Prostate gland (tissue), 2 donors: ENCODE data around the gene IRX4. TPM values are rescaled to one million over a fixed set of nuclear protein-coding genes. Genes with fewer than 3 reads are reported as not detected.

Experiments used
- DNase-seq: peaks from one replicate; pipeline ENCODE4 v3.0.0-alpha.2; 2019; ENCODE audit warnings: low spot score
- H3K27ac ChIP-seq, 2 donors: fragments of 200-600 bp; sonication (generic); 2 replicates each; pipeline ENCODE4 v1.5.1; 2017 to 2019
- H3K27me3 ChIP-seq: fragments of 200-600 bp; sonication (generic); replicated peaks from 2 replicates; pipeline ENCODE4 v1.5.1; 2019; ENCODE audit not compliant: insufficient read depth
- H3K36me3 ChIP-seq, 2 donors: fragments of 200-600 bp; sonication (generic); 1 replicate in 1 of 2; 2 replicates in 1 of 2; pipeline versions ENCODE4 v1.5.1 to v1.8.1; 2017 to 2019
- H3K4me1 ChIP-seq: fragments of 200-600 bp; sonication (generic); replicated peaks from 2 replicates; pipeline ENCODE4 v1.5.1; 2019
- H3K4me3 ChIP-seq, 2 donors: fragments of 200-600 bp; sonication (generic); 2 replicates each; pipeline ENCODE4 v1.5.1; 2017 to 2019
- H3K9me3 ChIP-seq: fragments of 200-600 bp; sonication (generic); 2 replicates; pipeline ENCODE4 v1.5.1; 2017
- POLR2A ChIP-seq: fragments of 450-650 bp; IDR thresholded peaks from one replicate; pipeline ENCODE4 v1.6.1; 2016; ENCODE audit warnings: antibody characterized with exemption, mild to moderate bottlenecking
- POLR2AphosphoS5 ChIP-seq: sonication (generic); formaldehyde crosslinking; IDR thresholded peaks from one replicate; pipeline ENCODE4 v1.6.1; 2017; ENCODE audit warnings: antibody characterized with exemption
- WGBS: methylation state at CpG from one replicate; pipeline ENCODE4 v1.1.5; 2018; 5-methylcytosine and 5-hydroxymethylcytosine counted together
- intact Hi-C: fragments of 100-400 bp; cut with DNase I; formaldehyde crosslinking; loops from one replicate; pipeline ENCODE4 v1.14.2; 2022
- total RNA-seq, 2 donors: library from RNA; depleted of rRNA; stranded (reverse); fragments of >200 nt; gene quantifications; one replicate each; pipeline ENCODE4 v1.1.0, GENCODE V29; 2016
- TF ChIP-seq, protein P1 (sequence below), 4 experiments: fragments of 200-600 bp in 2 of 4; fragments of 450-650 bp in 2 of 4; sonication (generic) in 2 of 4; IDR thresholded peaks; 1 replicate in 3 of 4; 2 replicates in 1 of 4; pipeline ENCODE4 v1.5.1; 2016 to 2019; ENCODE audit warnings: antibody characterized with exemption in 4 of 4, mild to moderate bottlenecking in 2 of 4, moderate library complexity in 2 of 4

IRX4 gene
- total RNA-seq, 2 donors from 2014 or later: 1.8 to 30.0 TPM

DNA sequence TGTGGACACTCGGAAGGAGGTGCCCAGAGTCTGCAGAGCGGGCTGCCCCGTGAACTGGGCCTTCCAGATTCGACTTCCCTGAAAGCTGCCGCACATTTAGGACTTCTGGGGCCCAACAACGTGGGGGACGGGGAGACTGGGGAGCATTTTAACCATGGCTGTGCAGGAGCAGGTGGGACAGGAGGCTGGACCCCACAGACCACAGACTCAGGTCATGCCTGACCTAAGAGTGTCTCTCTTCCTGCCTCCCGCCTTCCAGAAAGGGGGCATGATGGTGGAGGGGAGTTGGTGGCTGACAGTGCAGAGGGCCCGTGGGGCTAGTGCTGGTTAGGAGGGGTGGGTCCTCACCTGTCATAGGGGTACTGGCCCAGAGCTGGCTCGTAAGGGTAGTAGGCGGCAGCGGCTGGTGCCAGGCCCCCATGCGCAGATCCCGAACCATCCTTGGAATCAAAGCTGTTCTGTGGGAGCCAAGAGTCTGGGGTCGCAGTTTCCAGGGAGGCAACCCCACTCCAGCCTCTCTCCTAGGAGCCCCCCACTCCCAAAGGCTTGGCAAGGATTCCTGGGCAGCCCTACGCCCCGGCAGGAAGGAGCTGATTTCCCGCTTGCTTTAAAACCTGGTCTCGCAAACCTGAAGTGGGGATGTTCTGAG, 2.2 kb downstream of the IRX4 start:
- intact Hi-C loops: no loop called here
- peaks cover 10% of the 10 kb centered on the region for H3K4me1 ChIP-seq

DNA sequence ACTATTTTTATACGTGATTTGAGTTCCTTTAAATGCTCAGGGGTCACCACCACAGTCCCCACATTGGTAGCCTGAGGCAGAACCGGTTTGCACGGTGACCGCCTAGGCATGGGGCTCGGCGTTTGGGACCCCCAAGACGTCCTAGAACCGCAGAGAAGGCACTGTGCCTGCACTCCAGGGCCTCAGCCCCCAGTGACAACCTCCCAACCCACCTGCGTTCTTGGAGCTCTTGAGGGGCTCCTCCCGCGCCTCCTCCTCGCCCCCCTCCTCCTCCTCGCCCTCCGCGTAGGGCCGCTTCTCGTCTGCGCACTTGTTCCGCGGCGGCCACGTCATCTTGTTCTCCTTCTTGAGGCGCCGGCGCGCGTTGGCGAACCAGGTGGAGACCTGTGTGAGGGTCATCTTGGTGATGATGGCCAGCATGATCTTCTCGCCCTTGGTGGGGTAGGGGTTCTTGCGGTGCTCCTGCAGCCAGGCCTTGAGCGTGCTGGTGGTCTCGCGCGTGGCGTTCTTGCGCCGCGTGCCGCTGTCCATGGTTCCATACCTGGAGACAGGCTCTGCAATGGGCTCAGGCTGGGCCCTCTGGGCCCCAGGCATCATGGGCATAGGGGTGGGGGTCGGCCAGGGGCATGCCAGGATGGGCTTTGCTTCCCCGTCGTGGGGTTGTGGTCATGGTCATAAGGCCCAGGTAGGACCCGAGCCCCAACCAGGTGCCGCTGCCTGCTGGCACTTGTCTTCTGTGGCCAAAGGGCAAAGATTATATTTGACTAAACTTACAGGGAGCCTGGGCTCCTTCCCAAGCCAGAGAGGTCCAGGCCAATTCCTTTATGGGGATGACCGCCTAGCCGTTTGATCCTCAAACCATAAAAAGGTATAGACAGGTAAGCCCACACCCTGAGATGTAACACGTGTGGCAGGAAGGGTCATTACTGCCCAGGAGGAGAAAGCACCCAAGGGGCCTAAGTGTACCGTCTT, 3.1 kb downstream of the IRX4 start:
- WGBS: 37% methylated on average over 45 of the region's 48 CpGs
- H3K27ac ChIP-seq: no peak overlapping the region
- no peaks in the 10 kb centered on the region for H3K36me3 ChIP-seq
- intact Hi-C loops: no loop called here
- no peaks in the 10 kb centered on the region for H3K9me3 ChIP-seq
- H3K27me3 ChIP-seq: peaks cover 44% of the 10 kb centered on the region
- no peak overlapping the region for H3K4me3 ChIP-seq
- TF ChIP-seq, protein P1, sequence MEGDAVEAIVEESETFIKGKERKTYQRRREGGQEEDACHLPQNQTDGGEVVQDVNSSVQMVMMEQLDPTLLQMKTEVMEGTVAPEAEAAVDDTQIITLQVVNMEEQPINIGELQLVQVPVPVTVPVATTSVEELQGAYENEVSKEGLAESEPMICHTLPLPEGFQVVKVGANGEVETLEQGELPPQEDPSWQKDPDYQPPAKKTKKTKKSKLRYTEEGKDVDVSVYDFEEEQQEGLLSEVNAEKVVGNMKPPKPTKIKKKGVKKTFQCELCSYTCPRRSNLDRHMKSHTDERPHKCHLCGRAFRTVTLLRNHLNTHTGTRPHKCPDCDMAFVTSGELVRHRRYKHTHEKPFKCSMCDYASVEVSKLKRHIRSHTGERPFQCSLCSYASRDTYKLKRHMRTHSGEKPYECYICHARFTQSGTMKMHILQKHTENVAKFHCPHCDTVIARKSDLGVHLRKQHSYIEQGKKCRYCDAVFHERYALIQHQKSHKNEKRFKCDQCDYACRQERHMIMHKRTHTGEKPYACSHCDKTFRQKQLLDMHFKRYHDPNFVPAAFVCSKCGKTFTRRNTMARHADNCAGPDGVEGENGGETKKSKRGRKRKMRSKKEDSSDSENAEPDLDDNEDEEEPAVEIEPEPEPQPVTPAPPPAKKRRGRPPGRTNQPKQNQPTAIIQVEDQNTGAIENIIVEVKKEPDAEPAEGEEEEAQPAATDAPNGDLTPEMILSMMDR (IDR thresholded peaks at IDR 0.05): no peak
- TF ChIP-seq POLR2AphosphoS5 (no peak), POLR2A (no peak)
- DNase-seq: no peak
- peaks cover 10% of the 10 kb centered on the region for H3K4me1 ChIP-seq

More for the DNA sequence above, 2.2 kb downstream of the IRX4 start:
- Histone ChIP-seq H3K27me3 (peaks cover 43% of the 10 kb centered on the region), H3K4me3 (no peak overlapping the region), H3K9me3 (no peaks in the 10 kb centered on the region), H3K36me3 (no peaks in the 10 kb centered on the region), H3K27ac (no peak overlapping the region)
- DNase-seq: no peak
- WGBS: 35% methylated on average over 19 of the region's 19 CpGs
- no peak for TF ChIP-seq POLR2AphosphoS5
- TF ChIP-seq, protein P1 (IDR thresholded peaks at IDR 0.05): no peak
- TF ChIP-seq POLR2A: no peak

DNA sequence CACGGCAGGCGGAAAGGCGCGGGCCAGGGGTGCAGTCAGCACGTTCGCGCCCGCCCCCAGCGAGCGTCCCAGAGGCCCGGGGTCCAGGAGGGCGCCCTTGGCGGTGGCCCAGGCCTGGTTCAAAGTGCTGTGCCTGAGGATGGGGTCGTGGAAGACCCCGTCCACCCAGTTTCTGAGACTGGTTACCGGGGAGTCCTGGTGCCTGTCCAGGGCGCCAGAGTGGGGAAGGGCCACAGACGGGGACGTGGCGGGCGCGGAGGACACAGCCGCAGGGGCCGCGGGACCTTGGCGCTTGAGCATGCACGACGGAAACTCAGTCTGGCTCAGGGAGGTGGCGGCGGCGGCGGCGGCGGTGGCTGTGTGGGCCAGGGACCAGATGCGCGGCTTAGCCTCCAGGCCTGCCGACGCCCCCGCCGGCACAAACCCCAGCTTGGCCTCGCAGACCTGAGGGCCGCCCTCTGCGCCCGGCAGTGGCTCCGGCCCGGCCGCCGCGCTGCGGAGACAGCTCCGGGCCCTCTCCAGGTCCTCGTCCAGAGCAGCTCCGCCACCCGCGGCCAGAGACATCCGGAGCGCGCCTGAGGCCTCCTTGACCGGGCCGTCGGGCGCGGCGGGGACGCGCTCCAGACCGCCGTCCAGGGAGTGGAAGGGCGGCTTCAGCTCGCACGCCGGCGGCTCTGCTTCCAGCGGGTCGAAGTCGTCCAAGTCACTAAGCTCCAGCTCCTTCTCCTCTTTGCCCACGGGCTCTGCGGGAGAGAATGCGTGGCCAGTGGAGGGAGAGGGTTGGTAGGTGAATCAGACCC, 4.5 kb downstream of the IRX4 start:
- 29% methylated on average over 32 of the region's 79 CpGs for WGBS
- intact Hi-C loops: no loop called here
- no peak for TF ChIP-seq POLR2A
- TF ChIP-seq, protein P1 (IDR thresholded peaks at IDR 0.05): no peak
- no peak for TF ChIP-seq POLR2AphosphoS5

DNA sequence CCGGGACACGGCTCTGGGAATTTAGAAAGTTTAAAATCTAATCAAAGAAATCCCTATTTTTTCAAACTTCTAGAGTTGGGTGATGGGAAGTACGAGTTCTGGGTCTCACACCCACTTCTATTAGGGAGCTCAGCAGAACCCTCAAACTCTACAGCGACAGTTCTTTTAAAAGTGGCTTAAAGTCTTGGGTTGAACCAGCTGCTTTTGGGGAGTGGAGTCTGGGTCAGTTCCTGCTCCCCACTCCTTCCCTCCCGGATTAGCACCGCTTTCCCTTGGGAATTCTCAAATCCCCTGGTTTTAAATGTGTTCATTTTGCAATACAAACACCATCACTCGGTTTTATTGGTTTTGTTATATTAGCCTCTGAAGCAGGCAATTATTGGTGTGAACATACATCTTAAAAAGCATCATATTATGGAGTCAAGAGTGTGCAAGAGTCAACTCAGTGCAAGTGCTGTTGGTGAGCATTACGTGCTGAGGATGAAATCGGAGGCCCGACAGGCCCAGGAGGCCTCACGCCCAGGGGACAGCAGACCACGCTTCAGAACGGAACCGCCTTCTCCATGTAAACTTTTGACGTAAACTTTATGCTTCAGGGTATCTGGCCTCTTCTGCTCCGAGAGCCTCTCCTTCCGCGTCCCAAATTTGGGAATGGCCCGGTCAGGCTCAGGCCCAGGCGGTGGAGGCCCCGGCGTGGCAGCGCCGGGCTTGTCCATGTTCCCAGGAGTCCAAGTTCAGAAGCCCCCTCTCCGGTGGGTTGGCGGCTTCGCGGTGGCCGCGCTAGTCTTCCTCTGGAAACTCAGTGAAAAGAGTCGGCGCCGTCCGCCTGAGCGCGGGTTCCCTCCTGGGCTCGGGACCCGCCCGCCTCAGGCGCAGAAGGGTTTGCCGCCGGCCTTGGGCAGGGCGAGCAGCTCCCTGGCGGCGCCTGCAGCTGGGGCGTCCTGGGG, 5.3 kb downstream of the IRX4 start:
- WGBS: 48% methylated on average over 46 of the region's 46 CpGs
- H3K27me3 ChIP-seq: peaks cover 48% of the 10 kb centered on the region
- TF ChIP-seq, protein P1 (IDR thresholded peaks at IDR 0.05): no peak
- TF ChIP-seq POLR2AphosphoS5 (no peak), POLR2A (no peak)

More for the DNA sequence above, 4.5 kb downstream of the IRX4 start:
- Histone ChIP-seq H3K27me3 (peaks cover 48% of the 10 kb centered on the region), H3K27ac (no peak overlapping the region), H3K9me3 (no peaks in the 10 kb centered on the region), H3K36me3 (no peaks in the 10 kb centered on the region), H3K4me1 (peaks cover 10% of the 10 kb centered on the region), H3K4me3 (no peak overlapping the region)
- DNase-seq: no peak

More for the DNA sequence above, 5.3 kb downstream of the IRX4 start:
- Histone ChIP-seq H3K36me3 (no peaks in the 10 kb centered on the region), H3K4me1 (peaks cover 8% of the 10 kb centered on the region), H3K4me3 (no peak overlapping the region), H3K27ac (no peak overlapping the region), H3K9me3 (no peaks in the 10 kb centered on the region)
- intact Hi-C loops: no loop called here
- DNase-seq: no peak
